GM12878 (cell line): ENCODE data around the gene TMPRSS13. TPM values are rescaled to one million over a fixed set of nuclear protein-coding genes. Genes with fewer than 3 reads are reported as not detected.
A peak's percentile ranks its signal among the peaks of the same experiment; 100 is the strongest.

Experiments
- ATAC-seq: fragments of 200-7000 bp; cut with Tn5 transposase; 3 replicates; pipeline ENCODE4 v1.9.1; 2020; ENCODE audit warnings: mild to moderate bottlenecking, moderate library complexity
- BruUV-seq: library from RNA; stranded (reverse); fragments of 400-500 nt; replicated peaks from 2 replicates; lab custom pipeline; 2021; lab: Mats Ljungman, UMichigan
- CTCF ChIA-PET: fragments of 300-600 bp; sonication (Branson Sonifier 250); formaldehyde crosslinking; extraction: SDS; loops from one replicate; lab custom pipeline; 2021; ENCODE audit warnings: inconsistent platforms; lab: Yijun Ruan, JAX
- POLR2A ChIA-PET: fragments of 350-600 bp; formaldehyde crosslinking; extraction: SDS; loops from one replicate; lab custom pipeline; 2021; ENCODE audit warnings: inconsistent platforms; lab: Charles Lee
- RAD21 ChIA-PET: fragments of 300-600 bp; sonication (Branson Sonifier 250); formaldehyde crosslinking; loops from one replicate; lab custom pipeline; 2023; ENCODE audit warnings: antibody characterized with exemption; ENCODE audit not compliant: unreplicated experiment; lab: Charles Lee
- SMC1A ChIA-PET: fragments of 300-600 bp; sonication (Branson Sonifier 250); formaldehyde crosslinking; loops from one replicate; lab custom pipeline; 2023; ENCODE audit not compliant: unreplicated experiment, uncharacterized antibody; lab: Charles Lee
- DNase-seq: peaks from one replicate; pipeline ENCODE4 v3.0.0-alpha.2; 2011; ENCODE audit warnings: low read depth, low spot score
- FAIRE-seq: peaks from 3 replicates; lab custom pipeline; 2011; peaks lifted over from hg19 to GRCh38; lab: Jason Lieb, UNC
- H2AFZ ChIP-seq: 2 replicates; pipeline ENCODE4 v1.6.0; 2011; ENCODE audit warnings: low read depth, low read length, control low read depth; ENCODE audit not compliant: control insufficient read depth
- H3K27ac ChIP-seq: 2 replicates; pipeline ENCODE4 v1.5.1; 2011; ENCODE audit warnings: control low read depth; ENCODE audit not compliant: control insufficient read depth, insufficient read depth
- H3K27me3 ChIP-seq, 2 experiments: replicated peaks in 1 of 2; 2 replicates each; pipeline versions ENCODE4 v1.6.0 to v1.6.1; 2011; ENCODE audit warnings: low read length in 1 of 2; ENCODE audit not compliant: control insufficient read depth in 2 of 2, insufficient read depth in 2 of 2
- H3K36me3 ChIP-seq, 2 experiments: 2 replicates each; pipeline ENCODE4 v1.5.1; 2011; ENCODE audit warnings: low read length in 1 of 2; ENCODE audit not compliant: control insufficient read depth in 2 of 2, insufficient read depth in 2 of 2
- H3K4me1 ChIP-seq: 2 replicates; pipeline ENCODE4 v1.6.1; 2011; ENCODE audit warnings: mild to moderate bottlenecking, low read length, moderate library complexity, mixed read lengths; ENCODE audit not compliant: control insufficient read depth, insufficient read depth
- H3K4me2 ChIP-seq: 2 replicates; pipeline ENCODE4 v1.6.0; 2011; ENCODE audit warnings: control low read depth; ENCODE audit not compliant: control insufficient read depth, insufficient read depth
- H3K4me3 ChIP-seq: fragments of 200-600 bp; sonication (generic); 2 replicates; pipeline ENCODE4 v1.5.1; 2016
- H3K79me2 ChIP-seq: 2 replicates; pipeline ENCODE4 v1.6.0; 2011; ENCODE audit warnings: low read length; ENCODE audit not compliant: control insufficient read depth, insufficient read depth
- H3K9ac ChIP-seq: 2 replicates; pipeline ENCODE4 v1.8.0; 2011; ENCODE audit warnings: low read length, control low read depth, mixed read lengths; ENCODE audit not compliant: control insufficient read depth, insufficient read depth
- H3K9me3 ChIP-seq: replicated peaks from 3 replicates; pipeline ENCODE4 v1.5.1; 2011; ENCODE audit warnings: mild to moderate bottlenecking, low read length; ENCODE audit not compliant: control insufficient read depth, insufficient read depth
- H4K20me1 ChIP-seq: 2 replicates; pipeline ENCODE4 v1.6.0; 2011; ENCODE audit not compliant: control insufficient read depth, insufficient read depth
- BCL3 ChIP-seq: IDR thresholded peaks from 2 replicates; pipeline ENCODE4 v1.6.1; 2011; ENCODE audit warnings: borderline replicate concordance, low read depth, mild to moderate bottlenecking, moderate library complexity, low read length; ENCODE audit not compliant: insufficient read depth, poor library complexity, severe bottlenecking
- BCLAF1 ChIP-seq: fragments of 450-650 bp; IDR thresholded peaks from 2 replicates; pipeline ENCODE4 v1.6.1; 2017; ENCODE audit warnings: antibody characterized with exemption, mild to moderate bottlenecking, moderate library complexity
- CEBPB ChIP-seq, 2 experiments: fragments of 150-350 bp in 1 of 2; IDR thresholded peaks; 2 replicates each; pipeline ENCODE4 v1.6.1; 2012 to 2014; ENCODE audit warnings: low read depth in 2 of 2, low read length in 2 of 2, borderline replicate concordance in 1 of 2, inconsistent platforms in 1 of 2
- IRF3 ChIP-seq: fragments of 450-650 bp; IDR thresholded peaks from 2 replicates; pipeline ENCODE4 v1.6.1; 2014; ENCODE audit warnings: mild to moderate bottlenecking
- IRF4 ChIP-seq: IDR thresholded peaks from 2 replicates; pipeline ENCODE4 v1.6.1; 2011; ENCODE audit warnings: low read depth, low read length
- IRF5 ChIP-seq: fragments of 450-650 bp; IDR thresholded peaks from 2 replicates; pipeline ENCODE4 v1.6.1; 2017; ENCODE audit warnings: borderline replicate concordance
- MYB ChIP-seq: fragments of 150-350 bp; IDR thresholded peaks from 2 replicates; pipeline ENCODE4 v1.6.1; 2014; ENCODE audit warnings: mild to moderate bottlenecking, low read depth, low read length, borderline replicate concordance
- NBN ChIP-seq: fragments of 450-650 bp; IDR thresholded peaks from 2 replicates; pipeline ENCODE4 v1.6.1; 2016
- POU2F2 ChIP-seq: IDR thresholded peaks from 3 replicates; pipeline ENCODE4 v1.6.1; 2011; ENCODE audit warnings: low read depth, mild to moderate bottlenecking, low read length, borderline replicate concordance
- RBBP5 ChIP-seq: fragments of 200-600 bp; sonication (generic); conservative IDR thresholded peaks from 2 replicates; pipeline ENCODE4 v1.6.1; 2016
- SP1 ChIP-seq: IDR thresholded peaks from one replicate; pipeline ENCODE4 v1.6.1; 2011; ENCODE audit warnings: low read depth, low read length
- SUZ12 ChIP-seq: fragments of 200-600 bp; sonication (generic); IDR thresholded peaks from one replicate; pipeline ENCODE4 v1.6.1; 2018; ENCODE audit warnings: antibody characterized with exemption, mild to moderate bottlenecking; ENCODE audit not compliant: unreplicated experiment
- TAF1 ChIP-seq: IDR thresholded peaks from 2 replicates; pipeline ENCODE4 v1.6.1; 2011; ENCODE audit warnings: mild to moderate bottlenecking, low read depth, low read length, borderline replicate concordance
- USF1 ChIP-seq: IDR thresholded peaks from 2 replicates; pipeline ENCODE4 v1.6.1; 2011; ENCODE audit warnings: borderline replicate concordance, low read depth, mild to moderate bottlenecking, moderate library complexity, mixed read lengths, low read length; ENCODE audit not compliant: insufficient read depth; ENCODE audit errors: extremely low read length
- WGBS: methylation state at CpG from one replicate; pipeline ENCODE4 v1.1.6; 2016; ENCODE audit warnings: low lambda C conversion rate; ENCODE audit not compliant: insufficient replicate concordance, insufficient coverage; ENCODE audit errors: missing lambda C conversion rate; 5-methylcytosine and 5-hydroxymethylcytosine counted together
- in situ Hi-C: fragments of 300-500 bp; cut with MboI; formaldehyde crosslinking; loops from 9 replicates; pipeline ENCODE4 v1.14.3; 2018; ENCODE audit warnings: mixed read lengths
- intact Hi-C: fragments of 100-400 bp; cut with micrococcal nuclease; formaldehyde crosslinking; loops from one replicate; pipeline ENCODE4 v1.14.2; 2022; ENCODE audit not compliant: unreplicated experiment
- polyA plus RNA-seq, 11 experiments: library from polyadenylated mRNA; depleted of rRNA in 4 of 11; unstranded in 6 of 11; stranded (reverse) in 5 of 11; fragments of >200 nt; fragmentation: Nextera tagmentation in 4 of 11; fragmentation: Illumina TruSeq in 1 of 11; extraction: Ambion mirVana in 4 of 11; extraction: Trizol in 1 of 11; gene quantifications; 1 replicate in 1 of 11; 2 replicates in 10 of 11; pipeline versions ENCODE4 v1.2.1 to v1.2.3, GENCODE V29; 2011 to 2016; ENCODE audit warnings: inconsistent platforms in 2 of 11, missing spikeins in 2 of 11, low read depth in 1 of 11
- total RNA-seq, 4 experiments: library from RNA; depleted of rRNA in 3 of 4; stranded (reverse); fragments of >200 nt in 3 of 4; fragmentation: Illumina TruSeq in 1 of 4; extraction: Trizol in 1 of 4; gene quantifications; 2 replicates each; pipeline versions ENCODE4 v1.2.1 to v1.2.3, GENCODE V29; 2013 to 2021

The TMPRSS13 gene
- total and polyA plus RNA-seq, 10 of the 15 experiments (the other 5 are each of a cell fraction or from before 2014, with no cell fraction given), result 0.05 to 0.50 (median 0.26) TPM; not detected in 2

- no peak for TF ChIP-seq USF1
- TF ChIP-seq IRF3, result no peak
- TF ChIP-seq IRF4, result no peak
- TF ChIP-seq TAF1, result no peak
- TF ChIP-seq SP1, result no peak
Observed at GRCh38 chr11:117906126-117906525, 23.1 kb downstream of the TMPRSS13 start (continued).

- peaks cover 5% of the 10 kb centered on the region; the same call in 1 of the 2 replicates for H3K4me1 ChIP-seq
- H3K9me3 ChIP-seq, result no peaks in the 10 kb centered on the region
- ChIA-PET CTCF (interaction anchor here (0.9 to 7.6 kb wide), 11 partner anchors 14 to 480 kb away, joined by 3 to 83 read pairs (median 4); partner anchors contain the start of gene FXYD2), RAD21 (interaction anchor here (0.8 to 1.9 kb wide), 9 partner anchors 39 to 91 kb away, joined by 3 to 16 read pairs (median 5); partner anchors contain the start of gene FXYD2), SMC1A (interaction anchor here (0.7 to 6.4 kb wide), 7 partner anchors 20 to 148 kb away, joined by 3 to 29 read pairs (median 5); no protein-coding TSS in a partner anchor), POLR2A (interaction anchor here (1.1 kb wide), 1 partner anchor 49 kb away, joined by 3 read pairs; no protein-coding TSS in a partner anchor)
- no peak overlapping the region for H3K9ac ChIP-seq
- ATAC-seq, result no peak
- no peaks in the 10 kb centered on the region for H3K36me3 ChIP-seq
- in situ Hi-C loops (no loop called here), intact Hi-C loops (no loop called here)
- H3K79me2 ChIP-seq, result no peaks in the 10 kb centered on the region
- H3K4me2 ChIP-seq, result no peak overlapping the region
- no TSS peak for BruUV-seq
- DNase-seq, result no peak
- H2AFZ ChIP-seq, result no peak overlapping the region
- 37% methylated on average over 4 of the region's 4 CpGs for WGBS
- no peak for FAIRE-seq
- H4K20me1 ChIP-seq, result no peaks in the 10 kb centered on the region
- H3K4me3 ChIP-seq, result no peak overlapping the region
- no peak overlapping the region for H3K27ac ChIP-seq
- TF ChIP-seq RBBP5 (no peak), BCL3 (peak; percentile 67), SUZ12 (no peak), POU2F2 (no peak), CEBPB (IDR thresholded peaks at IDR 0.05; ENCODE audit: borderline replicate concordance in 1 of 2, low read depth in 2 of 2, low read length in 2 of 2) (no peak), BCLAF1 (no peak), NBN (no peak), MYB (no peak), IRF5 (no peak)
- TF ChIP-seq, all 136 proteins: peak for 1
- H3K27me3 ChIP-seq, result no peaks in the 10 kb centered on the region; a peak in 1 of 4 replicates
Observed at GRCh38 chr11:117905524-117905923, 23.7 kb downstream of the TMPRSS13 start.
